BJ (cell line): Measurements from ENCODE around the gene ECEL1. TPM values are rescaled to one million over a fixed set of nuclear protein-coding genes. Genes with fewer than 3 reads are reported as not detected.

ENCODE experiments used
- CTCF ChIA-PET: fragments of 350-600 bp; formaldehyde crosslinking; extraction: SDS; loops from one replicate; lab custom pipeline; 2021; ENCODE audit warnings: antibody characterized with exemption, inconsistent platforms; lab: Yijun Ruan, JAX
- POLR2A ChIA-PET: fragments of 300-600 bp; sonication (Branson Sonifier 250); formaldehyde crosslinking; extraction: SDS; loops from one replicate; lab custom pipeline; 2021; ENCODE audit warnings: antibody characterized with exemption; lab: Charles Lee
- DNase-seq: peaks from one replicate; pipeline ENCODE4 v3.0.0-alpha.2; 2011; ENCODE audit warnings: low read depth
- H3K27me3 ChIP-seq: 2 replicates; pipeline ENCODE4 v1.6.0; 2011; ENCODE audit warnings: low read length; ENCODE audit not compliant: control insufficient read depth, insufficient read depth
- H3K36me3 ChIP-seq: 2 replicates; pipeline ENCODE4 v1.5.1; 2011; ENCODE audit warnings: low read length; ENCODE audit not compliant: control insufficient read depth, insufficient read depth
- H3K4me3 ChIP-seq: 2 replicates; pipeline ENCODE4 v1.5.1; 2011; ENCODE audit warnings: low read depth, mild to moderate bottlenecking, control low read depth, low read length
- CTCF ChIP-seq: IDR thresholded peaks from 2 replicates; pipeline ENCODE4 v1.5.1; 2011; ENCODE audit warnings: low read depth, mild to moderate bottlenecking, control low read depth, inconsistent platforms, low read length, moderate library complexity; ENCODE audit not compliant: insufficient read depth
- polyA plus RNA-seq: library from polyadenylated mRNA; depleted of rRNA; stranded (reverse); fragments of >200 nt; gene quantifications from 2 replicates; pipeline ENCODE4 v1.2.3, GENCODE V29; 2011

Gene ECEL1
- polyA plus RNA-seq, 1 experiment: not detected

- peaks cover 8% of the 10 kb centered on the region for H3K27me3 ChIP-seq
- CTCF ChIA-PET: interaction anchor here (1.8 kb wide), 1 partner anchor 14 kb away, joined by 6 read pairs; no protein-coding TSS in a partner anchor
- POLR2A ChIA-PET: no interaction called here
- no peak for TF ChIP-seq CTCF
- DNase-seq: no peak
- H3K4me3 ChIP-seq: no peak overlapping the region
- H3K36me3 ChIP-seq: no peaks in the 10 kb centered on the region
Observed at GRCh38 chr2:232458051-232458660, 29.5 kb downstream of the ECEL1 start.

- H3K4me3 ChIP-seq: no peak overlapping the region
- CTCF ChIA-PET: interaction anchor here (1.4 to 1.8 kb wide), 2 partner anchors 13 kb away, joined by 3 to 6 read pairs; no protein-coding TSS in a partner anchor
- peaks cover 8% of the 10 kb centered on the region for H3K27me3 ChIP-seq
- no peak for DNase-seq
- TF ChIP-seq CTCF: no peak
- POLR2A ChIA-PET: no interaction called here
- H3K36me3 ChIP-seq: no peaks in the 10 kb centered on the region
Observed at GRCh38 chr2:232457121-232458011, 30.3 kb downstream of the ECEL1 start.

- H3K27me3 ChIP-seq: peaks cover 5% of the 10 kb centered on the region
- no peak for DNase-seq
- TF ChIP-seq CTCF: no peak
- H3K4me3 ChIP-seq: no peak overlapping the region
- ChIA-PET CTCF (interaction anchor here (0.5 to 1.4 kb wide), 3 partner anchors 13 to 485 kb away, joined by 3 read pairs; no protein-coding TSS in a partner anchor), POLR2A (no interaction called here)
- no peaks in the 10 kb centered on the region for H3K36me3 ChIP-seq
Observed at GRCh38 chr2:232456296-232457120, 31.1 kb downstream of the ECEL1 start.

- Histone ChIP-seq H3K36me3 (no peaks in the 10 kb centered on the region), H3K27me3 (peaks cover 4% of the 10 kb centered on the region), H3K4me3 (no peak within 1 kb of the TSS)
- CTCF ChIA-PET: interaction anchor here (0.5 to 1.4 kb wide), 4 partner anchors 12 to 485 kb away, joined by 3 read pairs; no protein-coding TSS in a partner anchor
- POLR2A ChIA-PET: no interaction called here
- TF ChIP-seq CTCF: no peak
- no peak for DNase-seq
Observed at GRCh38 chr2:232455426-232456255, 32.0 kb downstream of the ECEL1 start, which contains the start of gene ALPI. ALPI (plus strand) TSS chr2:232456153; CDS start chr2:232456200, 47 bp downstream.
